MCF 10A (cell line): Measurements from ENCODE around the gene CYP27C1. TPM values are rescaled to one million over a fixed set of nuclear protein-coding genes. Genes with fewer than 3 reads are reported as not detected.

Experiments
- Bru-seq: library from RNA; stranded (reverse); fragments of 400-500 nt; gene quantifications from one replicate; lab custom pipeline; 2021; lab: Mats Ljungman, UMichigan
- BruChase-seq, 2 experiments: library from RNA; stranded (reverse); fragments of 400-500 nt; gene quantifications; one replicate each; lab custom pipeline; 2021; lab: Mats Ljungman, UMichigan
- BruUV-seq: library from RNA; stranded (reverse); fragments of 400-500 nt; replicated peaks from 2 replicates; lab custom pipeline; 2021; lab: Mats Ljungman, UMichigan
- CTCF ChIA-PET: fragments of 300-600 bp; sonication (Branson Sonifier 250); formaldehyde crosslinking; extraction: SDS; loops from one replicate; lab custom pipeline; 2021; ENCODE audit warnings: antibody characterized with exemption, inconsistent platforms; lab: Yijun Ruan, JAX
- POLR2A ChIA-PET: fragments of 300-600, 350-650 bp; sonication (Branson Sonifier 250); formaldehyde crosslinking; extraction: SDS; loops from one replicate; lab custom pipeline; 2020; ENCODE audit warnings: antibody characterized with exemption, inconsistent platforms; lab: Yijun Ruan, JAX
- DNase-seq: peaks from one replicate; pipeline ENCODE4 v3.0.0-alpha.2; 2018; ENCODE audit not compliant: unreplicated experiment
- H3K27ac Mint-ChIP-seq: one replicate; pipeline ENCODE4 v1.8.0; 2022; ENCODE audit warnings: mild to moderate bottlenecking, low read depth, mixed read lengths; ENCODE audit not compliant: unreplicated experiment
- H3K27me3 Mint-ChIP-seq: one replicate; pipeline ENCODE4 v1.8.0; 2022; ENCODE audit warnings: mixed read lengths; ENCODE audit not compliant: insufficient read depth, unreplicated experiment
- H3K36me3 Mint-ChIP-seq: one replicate; pipeline ENCODE4 v1.8.0; 2022; ENCODE audit warnings: mild to moderate bottlenecking, moderate library complexity, mixed read lengths; ENCODE audit not compliant: insufficient read depth, unreplicated experiment
- H3K4me1 Mint-ChIP-seq: one replicate; pipeline ENCODE4 v1.8.0; 2022; ENCODE audit warnings: mixed read lengths; ENCODE audit not compliant: insufficient read depth, unreplicated experiment
- H3K4me3 Mint-ChIP-seq: one replicate; pipeline ENCODE4 v1.8.0; 2022; ENCODE audit warnings: mild to moderate bottlenecking, moderate library complexity, mixed read lengths; ENCODE audit not compliant: unreplicated experiment
- H3K9me3 Mint-ChIP-seq: one replicate; pipeline ENCODE4 v1.8.0; 2022; ENCODE audit warnings: mixed read lengths; ENCODE audit not compliant: unreplicated experiment
- intact Hi-C: fragments of 100-400 bp; cut with micrococcal nuclease; formaldehyde crosslinking; loops from 2 replicates; pipeline ENCODE4 v1.14.1; 2022
- long read RNA-seq: library from polyadenylated mRNA; stranded (forward); transcript quantifications from one replicate; pipeline ENCODE4 v2.0.0, GENCODE V29; 2022
- total RNA-seq: library from RNA; stranded (reverse); gene quantifications from 2 replicates; pipeline ENCODE4 v1.2.3, GENCODE V29; 2022
- TF ChIP-seq, protein P1 (sequence below): fragments of 200-600 bp; IDR thresholded peaks from one replicate; pipeline ENCODE4 v1.8.0; 2022; ENCODE audit warnings: antibody characterized with exemption, mild to moderate bottlenecking; ENCODE audit not compliant: unreplicated experiment

Gene CYP27C1, protein sequence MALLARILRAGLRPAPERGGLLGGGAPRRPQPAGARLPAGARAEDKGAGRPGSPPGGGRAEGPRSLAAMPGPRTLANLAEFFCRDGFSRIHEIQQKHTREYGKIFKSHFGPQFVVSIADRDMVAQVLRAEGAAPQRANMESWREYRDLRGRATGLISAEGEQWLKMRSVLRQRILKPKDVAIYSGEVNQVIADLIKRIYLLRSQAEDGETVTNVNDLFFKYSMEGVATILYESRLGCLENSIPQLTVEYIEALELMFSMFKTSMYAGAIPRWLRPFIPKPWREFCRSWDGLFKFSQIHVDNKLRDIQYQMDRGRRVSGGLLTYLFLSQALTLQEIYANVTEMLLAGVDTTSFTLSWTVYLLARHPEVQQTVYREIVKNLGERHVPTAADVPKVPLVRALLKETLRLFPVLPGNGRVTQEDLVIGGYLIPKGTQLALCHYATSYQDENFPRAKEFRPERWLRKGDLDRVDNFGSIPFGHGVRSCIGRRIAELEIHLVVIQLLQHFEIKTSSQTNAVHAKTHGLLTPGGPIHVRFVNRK
- 0.25 TPM in 1 of 2 replicates, not detected in the other for total RNA-seq
- Bru-seq, nascent RNA, result percentile 19 among the genes with signal in this experiment
- percentile 25 among the genes with signal in this experiment for BruChase-seq, experiment 1, labeled RNA remaining after a 6-hour chase
- percentile 21 among the genes with signal in this experiment for BruChase-seq, experiment 2, labeled RNA remaining after a 2-hour chase
- long read RNA-seq, partial matches to known transcripts, result 0 of 2 reads
- long read RNA-seq, other reads (novel, unspliced or antisense), result 2 of 2 reads

DNA sequence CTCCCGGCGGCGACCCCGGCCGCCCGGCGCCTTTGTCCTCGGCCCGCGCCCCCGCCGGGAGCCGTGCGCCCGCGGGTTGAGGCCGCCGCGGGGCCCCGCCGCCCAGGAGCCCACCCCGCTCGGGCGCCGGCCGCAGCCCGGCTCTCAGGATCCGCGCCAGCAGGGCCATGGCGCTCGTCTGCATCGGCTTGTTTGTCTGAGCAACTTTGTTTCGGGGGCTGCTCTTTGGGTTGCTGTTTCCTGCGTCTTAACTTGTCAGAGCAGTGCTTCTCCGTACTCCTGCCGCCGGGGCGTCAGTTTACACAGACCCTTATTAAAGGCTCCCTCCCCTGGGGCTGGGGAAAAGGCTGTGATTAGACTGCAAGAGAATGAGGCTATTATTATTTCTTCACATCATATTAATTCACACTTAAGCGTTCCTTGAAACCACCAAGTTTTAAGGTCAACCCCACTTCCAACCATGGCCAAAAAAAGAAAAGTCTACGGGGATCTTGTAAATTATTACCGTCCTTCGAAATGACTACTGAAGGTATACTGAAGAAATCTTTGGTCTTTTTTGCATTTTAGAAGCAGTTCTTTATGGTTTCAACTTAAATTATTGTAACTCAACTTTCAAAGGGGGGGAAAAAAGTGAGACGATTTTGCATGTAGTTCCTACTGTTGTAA is at the start of gene CYP27C1:
TSS of gene CYP27C1 (minus strand) at position 198 of the 666 bp plus-strand sequence. CDS start at position 169, 29 bp downstream.
- H3K27ac Mint-ChIP-seq, result peak within 1 kb of the TSS; percentile 31
- ChIA-PET CTCF (no interaction called here), POLR2A (no interaction called here)
- H3K27me3 Mint-ChIP-seq, result no peaks in the 10 kb centered on the region
- no peak for DNase-seq
- H3K4me3 Mint-ChIP-seq, result peak within 1 kb of the TSS; percentile 74
- peaks cover 12% of the 10 kb centered on the region for H3K4me1 Mint-ChIP-seq
- intact Hi-C loops, result no loop called here
- TF ChIP-seq, protein P1, sequence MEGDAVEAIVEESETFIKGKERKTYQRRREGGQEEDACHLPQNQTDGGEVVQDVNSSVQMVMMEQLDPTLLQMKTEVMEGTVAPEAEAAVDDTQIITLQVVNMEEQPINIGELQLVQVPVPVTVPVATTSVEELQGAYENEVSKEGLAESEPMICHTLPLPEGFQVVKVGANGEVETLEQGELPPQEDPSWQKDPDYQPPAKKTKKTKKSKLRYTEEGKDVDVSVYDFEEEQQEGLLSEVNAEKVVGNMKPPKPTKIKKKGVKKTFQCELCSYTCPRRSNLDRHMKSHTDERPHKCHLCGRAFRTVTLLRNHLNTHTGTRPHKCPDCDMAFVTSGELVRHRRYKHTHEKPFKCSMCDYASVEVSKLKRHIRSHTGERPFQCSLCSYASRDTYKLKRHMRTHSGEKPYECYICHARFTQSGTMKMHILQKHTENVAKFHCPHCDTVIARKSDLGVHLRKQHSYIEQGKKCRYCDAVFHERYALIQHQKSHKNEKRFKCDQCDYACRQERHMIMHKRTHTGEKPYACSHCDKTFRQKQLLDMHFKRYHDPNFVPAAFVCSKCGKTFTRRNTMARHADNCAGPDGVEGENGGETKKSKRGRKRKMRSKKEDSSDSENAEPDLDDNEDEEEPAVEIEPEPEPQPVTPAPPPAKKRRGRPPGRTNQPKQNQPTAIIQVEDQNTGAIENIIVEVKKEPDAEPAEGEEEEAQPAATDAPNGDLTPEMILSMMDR, result no peak
- BruUV-seq, result no TSS peak
- H3K36me3 Mint-ChIP-seq, result no peaks in the 10 kb centered on the region
- no peaks in the 10 kb centered on the region for H3K9me3 Mint-ChIP-seq

DNA sequence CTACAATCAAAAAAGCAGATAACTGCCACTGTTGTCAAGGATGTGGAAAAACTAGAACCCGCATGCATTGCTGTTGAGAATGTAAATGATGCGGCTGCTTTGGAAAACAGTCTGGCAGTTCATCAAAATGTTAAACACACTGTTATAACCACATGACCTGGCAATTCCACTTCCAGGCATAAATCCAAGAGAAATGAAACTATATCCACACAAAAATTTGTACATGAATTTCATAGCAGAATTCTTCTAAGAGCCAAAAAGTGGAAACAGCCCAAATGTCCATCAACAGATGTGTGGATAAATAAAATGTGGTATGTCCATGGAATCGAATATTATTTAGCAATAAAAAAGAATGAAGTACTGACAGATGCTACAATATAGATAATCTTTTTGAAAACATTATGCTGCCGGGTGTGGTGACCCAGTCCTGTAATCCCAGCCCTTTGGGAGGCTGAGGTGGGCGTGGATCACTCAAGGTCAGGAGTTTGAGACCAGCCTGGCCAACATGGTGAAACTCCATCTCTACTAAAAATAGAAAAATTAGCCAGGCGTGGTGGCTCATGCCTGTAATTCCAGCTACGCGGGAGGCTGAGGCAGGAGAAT is 41.8 kb upstream of the CYP27C1 start:
- no peaks in the 10 kb centered on the region for H3K4me1 Mint-ChIP-seq
- no peak for DNase-seq
- CTCF ChIA-PET, result no interaction called here
- H3K36me3 Mint-ChIP-seq, result peaks cover 61% of the 10 kb centered on the region
- TF ChIP-seq, protein P1, result no peak
- no peak overlapping the region for H3K4me3 Mint-ChIP-seq
- POLR2A ChIA-PET, result no interaction called here
- no TSS peak for BruUV-seq
- H3K27me3 Mint-ChIP-seq, result no peaks in the 10 kb centered on the region
- H3K27ac Mint-ChIP-seq, result no peak overlapping the region
- intact Hi-C loops, result no loop called here
- H3K9me3 Mint-ChIP-seq, result no peaks in the 10 kb centered on the region

DNA sequence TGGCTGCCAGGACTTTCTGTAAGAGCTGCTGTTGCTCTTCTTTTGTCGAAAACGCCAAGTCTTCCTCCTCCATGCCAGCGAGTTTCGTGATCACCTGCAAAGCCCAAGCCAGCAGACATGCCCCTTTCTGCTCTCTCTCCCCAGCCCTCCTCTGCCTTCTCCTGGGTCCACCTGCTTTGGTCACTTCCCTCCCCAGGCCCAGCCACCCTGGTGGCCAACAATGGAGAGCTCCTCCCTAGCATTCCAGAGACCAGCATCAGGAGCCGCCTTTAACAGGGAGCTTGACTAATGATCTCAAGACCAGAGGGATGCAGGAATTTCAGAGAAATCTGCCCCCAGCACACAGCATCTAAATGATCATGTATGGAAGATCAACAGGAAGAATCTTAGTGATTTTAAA is 39.3 kb upstream of the CYP27C1 start:
- H3K36me3 Mint-ChIP-seq, result peaks cover 49% of the 10 kb centered on the region
- ChIA-PET POLR2A (no interaction called here), CTCF (interaction anchor here (0.6 kb wide), 1 partner anchor 67 kb away, joined by 3 read pairs; no protein-coding TSS in a partner anchor)
- no peak overlapping the region for H3K27ac Mint-ChIP-seq
- intact Hi-C loops, result no loop called here
- DNase-seq, result no peak
- no peaks in the 10 kb centered on the region for H3K9me3 Mint-ChIP-seq
- no peak overlapping the region for H3K4me3 Mint-ChIP-seq
- TF ChIP-seq, protein P1, result no peak
- H3K27me3 Mint-ChIP-seq, result no peaks in the 10 kb centered on the region
- peaks cover 10% of the 10 kb centered on the region for H3K4me1 Mint-ChIP-seq
- BruUV-seq, result no TSS peak
